HepG2 (cell line): ENCODE measurements around the gene POLR1C. TPM values are rescaled to one million over a fixed set of nuclear protein-coding genes. Genes with fewer than 3 reads are reported as not detected.

Source experiments
- ATAC-seq: fragments of 200-7000 bp; cut with Tn5 transposase; 3 replicates; pipeline ENCODE4 v1.9.1; 2020; ENCODE audit warnings: mild to moderate bottlenecking, moderate library complexity
- BruUV-seq: library from RNA; stranded (reverse); fragments of 400-500 nt; replicated peaks from 2 replicates; lab custom pipeline; 2021; lab: Mats Ljungman, UMichigan
- CTCF ChIA-PET: fragments of 300-600 bp; formaldehyde crosslinking; extraction: SDS; loops from one replicate; lab custom pipeline; 2021; ENCODE audit warnings: low total read pairs, inconsistent platforms, low intra/inter-chr PET ratio; lab: Yijun Ruan, JAX
- POLR2A ChIA-PET: fragments of 350-600 bp; sonication (Branson Sonifier 250); formaldehyde crosslinking; loops from one replicate; lab custom pipeline; 2020; ENCODE audit warnings: antibody characterized with exemption, inconsistent platforms; lab: Yijun Ruan, JAX
- DNase-seq: peaks from one replicate; pipeline ENCODE4 v3.0.0-alpha.2; 2015; ENCODE audit warnings: low spot score
- FAIRE-seq: peaks from 3 replicates; lab custom pipeline; 2011; peaks lifted over from hg19 to GRCh38; lab: Jason Lieb, UNC
- H2AFZ ChIP-seq: one replicate; pipeline ENCODE4 v1.6.1; 2011; ENCODE audit warnings: low read length, inconsistent platforms
- H3K27ac ChIP-seq: fragments of 300-600 bp; 3 replicates; pipeline ENCODE4 v1.8.0; 2011; ENCODE audit warnings: mixed run types, mild to moderate bottlenecking, mixed read lengths, low read length, inconsistent platforms; ENCODE audit not compliant: insufficient read depth; ENCODE audit errors: extremely low read length
- H3K27me3 ChIP-seq, 2 experiments: fragments of 200-600 bp in 1 of 2; 2 replicates in 1 of 2; 3 replicates in 1 of 2; pipeline versions ENCODE4 v1.6.0 to v1.8.0; 2011; ENCODE audit warnings: low read length in 2 of 2, mild to moderate bottlenecking in 2 of 2, moderate library complexity in 2 of 2, inconsistent platforms in 1 of 2; ENCODE audit not compliant: insufficient read depth in 2 of 2, control insufficient read depth in 1 of 2
- H3K36me3 ChIP-seq, 2 experiments: fragments of 200-600 bp in 1 of 2; replicated peaks in 1 of 2; 2 replicates in 1 of 2; 3 replicates in 1 of 2; pipeline versions ENCODE4 v1.5.1 to v1.8.0; 2011; ENCODE audit warnings: low read length in 2 of 2, inconsistent platforms in 1 of 2; ENCODE audit not compliant: insufficient read depth in 2 of 2, control insufficient read depth in 1 of 2
- H3K4me1 ChIP-seq: 2 replicates; pipeline ENCODE4 v1.5.1; 2012; ENCODE audit warnings: low read length, inconsistent platforms; ENCODE audit not compliant: insufficient read depth
- H3K4me2 ChIP-seq: 2 replicates; pipeline ENCODE4 v1.6.0; 2011; ENCODE audit warnings: low read depth, low read length, inconsistent platforms
- H3K4me3 ChIP-seq, 3 experiments: fragments of 200-600 bp in 1 of 3; sonication (generic), shearing (Covaris generic) in 1 of 3; replicated peaks in 1 of 3; 2 replicates each; pipeline ENCODE4 v1.5.1; 2011 to 2016; ENCODE audit warnings: low read length in 3 of 3, inconsistent platforms in 2 of 3, low read depth in 2 of 3, mild to moderate bottlenecking in 2 of 3, control low read depth in 1 of 3, mixed read lengths in 1 of 3; ENCODE audit not compliant: insufficient read depth in 1 of 3
- H3K79me2 ChIP-seq: one replicate; pipeline ENCODE4 v1.6.1; 2011; ENCODE audit warnings: low read length, inconsistent platforms; ENCODE audit not compliant: insufficient read depth
- H3K9ac ChIP-seq: 2 replicates; pipeline ENCODE4 v1.6.0; 2011; ENCODE audit warnings: mild to moderate bottlenecking, low read depth, low read length, inconsistent platforms; ENCODE audit not compliant: insufficient read depth
- H3K9me3 ChIP-seq: 2 replicates; pipeline ENCODE4 v1.5.1; 2012; ENCODE audit warnings: mild to moderate bottlenecking, low read length
- H4K20me1 ChIP-seq: 2 replicates; pipeline ENCODE4 v1.6.0; 2011; ENCODE audit warnings: inconsistent platforms, mild to moderate bottlenecking, low read length, moderate library complexity; ENCODE audit not compliant: insufficient read depth
- BORCS8-MEF2B ChIP-seq: sonication (generic); formaldehyde crosslinking; IDR thresholded peaks from 2 replicates; pipeline ENCODE4 v1.8.0; 2022; ENCODE audit warnings: mild to moderate bottlenecking, missing genetic modification reagents
- HMG20B ChIP-seq: conservative IDR thresholded peaks from 2 replicates; pipeline ENCODE4 v1.6.1; 2016; ENCODE audit warnings: missing genetic modification reagents, missing compliant biosample characterization
- KLF6 ChIP-seq: IDR thresholded peaks from 2 replicates; pipeline ENCODE4 v1.8.0; 2016; ENCODE audit warnings: missing biosample characterization, missing genetic modification reagents
- SNAPC2 ChIP-seq: sonication (generic); formaldehyde crosslinking; IDR thresholded peaks from 2 replicates; pipeline ENCODE4 v1.8.1; 2022; ENCODE audit warnings: mild to moderate bottlenecking, missing genetic modification reagents
- TBL1XR1 ChIP-seq: fragments of 150-350 bp; IDR thresholded peaks from 2 replicates; pipeline ENCODE4 v1.6.1; 2014; ENCODE audit warnings: borderline replicate concordance, low read length; ENCODE audit not compliant: partially characterized antibody
- TBX2 ChIP-seq: sonication (generic); formaldehyde crosslinking; IDR thresholded peaks from 2 replicates; pipeline ENCODE4 v1.5.0; 2020; ENCODE audit warnings: missing genetic modification reagents, mild to moderate bottlenecking, borderline replicate concordance
- THAP11 ChIP-seq: IDR thresholded peaks from 2 replicates; pipeline ENCODE4 v1.6.1; 2016; ENCODE audit warnings: missing biosample characterization, missing genetic modification reagents
- THYN1 ChIP-seq: sonication (generic); formaldehyde crosslinking; IDR thresholded peaks from 2 replicates; pipeline ENCODE4 v1.8.1; 2023; ENCODE audit warnings: low read depth, mild to moderate bottlenecking, moderate library complexity, missing genetic modification reagents, borderline replicate concordance
- ZBTB37 ChIP-seq: sonication (generic); formaldehyde crosslinking; IDR thresholded peaks from 2 replicates; pipeline ENCODE4 v1.4.0; 2020; ENCODE audit warnings: mild to moderate bottlenecking, missing genetic modification reagents
- ZBTB38 ChIP-seq: sonication (generic); formaldehyde crosslinking; IDR thresholded peaks from 2 replicates; pipeline ENCODE4 v1.5.1; 2020; ENCODE audit warnings: mild to moderate bottlenecking, missing genetic modification reagents
- ZNF451 ChIP-seq: sonication (generic); formaldehyde crosslinking; IDR thresholded peaks from 2 replicates; pipeline ENCODE4 v1.5.0; 2020; ENCODE audit warnings: mild to moderate bottlenecking, missing genetic modification reagents
- ZNF75D ChIP-seq: sonication (generic); formaldehyde crosslinking; IDR thresholded peaks from 2 replicates; pipeline ENCODE4 v1.8.1; 2023; ENCODE audit warnings: missing genetic modification reagents, mild to moderate bottlenecking, borderline replicate concordance
- ZNF777 ChIP-seq: sonication (generic); formaldehyde crosslinking; IDR thresholded peaks from 2 replicates; pipeline ENCODE4 v1.4.0; 2020; ENCODE audit warnings: missing genetic modification reagents
- ZSCAN5A ChIP-seq: sonication (generic); formaldehyde crosslinking; IDR thresholded peaks from 2 replicates; pipeline ENCODE4 v1.8.0; 2022; ENCODE audit warnings: mild to moderate bottlenecking, missing genetic modification reagents, borderline replicate concordance
- WGBS: methylation state at CpG from one replicate; pipeline ENCODE4 v1.1.6; 2017; ENCODE audit warnings: low lambda C conversion rate; 5-methylcytosine and 5-hydroxymethylcytosine counted together
- in situ Hi-C: cut with HindIII; loops from 2 replicates; pipeline ENCODE4 v1.10.0; 2017; ENCODE audit warnings: low pct_unique_long_range_greater_than_20kb; ENCODE audit not compliant: extremely low pct_ligation_motif_present
- intact Hi-C: fragments of 100-400 bp; cut with micrococcal nuclease; formaldehyde crosslinking; loops from one replicate; pipeline ENCODE4 v1.10.0; 2022; ENCODE audit not compliant: unreplicated experiment
- polyA plus RNA-seq, 8 experiments: library from polyadenylated mRNA; depleted of rRNA in 3 of 8; stranded (reverse) in 7 of 8; unstranded in 1 of 8; fragments of >200 nt; fragmentation: Illumina TruSeq in 4 of 8; extraction: Trizol in 4 of 8; gene quantifications; 2 replicates each; pipeline versions ENCODE4 v1.2.1 to v1.2.3, GENCODE V29; 2011 to 2016; ENCODE audit warnings: low read depth in 4 of 8, missing spikeins in 1 of 8, mixed read lengths in 1 of 8; ENCODE audit not compliant: insufficient read depth in 1 of 8
- total RNA-seq, 5 experiments: library from RNA; depleted of rRNA; stranded (reverse); fragments of >200 nt; fragmentation: Illumina TruSeq; extraction: Trizol; gene quantifications; 2 replicates each; pipeline ENCODE4 v1.2.3, GENCODE V29; 2016; ENCODE audit warnings: low read depth in 1 of 5
- TF ChIP-seq, protein P1 (sequence below): sonication (generic); formaldehyde crosslinking; IDR thresholded peaks from 2 replicates; pipeline ENCODE4 v1.9.0; 2021; ENCODE audit warnings: missing genetic modification reagents, borderline replicate concordance

Gene POLR1C
- total and polyA plus RNA-seq, 2 of the 13 experiments (the other 11 are each of a cell fraction or from before 2014, with no cell fraction given) = 62.6 to 72.2 TPM

GRCh38 chr6:43497689-43498088, 19.2 kb upstream of the POLR1C start:
- peaks cover 34 to 49% of the 10 kb centered on the region in 2 experiments for H3K36me3 ChIP-seq

More at GRCh38 chr6:43497689-43498088, 19.2 kb upstream of the POLR1C start:
- intact Hi-C loops (loop anchor here (5.0 to 10.0 kb wide), 2 partner anchors 63 to 130 kb away; partner anchors contain the start of gene ZNF318), in situ Hi-C loops (loop anchor here (5.0 kb wide), 1 partner anchor 235 kb away; no protein-coding TSS in a partner anchor)
- H3K27me3 ChIP-seq = no peaks in the 10 kb centered on the region
- no peak overlapping the region for H3K4me2 ChIP-seq
- CTCF ChIA-PET = interaction anchor here (3.5 kb wide), 1 partner anchor 43 kb away, joined by 53 read pairs; the partner anchor contains the start of gene DLK2
- no peak overlapping the region for H3K27ac ChIP-seq
- no peaks in the 10 kb centered on the region for H4K20me1 ChIP-seq
- FAIRE-seq = no peak
- no TSS peak for BruUV-seq
- DNase-seq = no peak
- no peak overlapping the region for H3K9ac ChIP-seq
- no peak overlapping the region for H2AFZ ChIP-seq
- H3K4me3 ChIP-seq = no peak overlapping the region
- ATAC-seq = no peak
- peaks cover 22% of the 10 kb centered on the region for H3K4me1 ChIP-seq
- peaks cover 21% of the 10 kb centered on the region for H3K79me2 ChIP-seq
- H3K9me3 ChIP-seq = no peaks in the 10 kb centered on the region
- POLR2A ChIA-PET = no interaction called here
- TF ChIP-seq TBX2 (CRISPR knock-in tag) (0 out of 2 replicates have a peak, but pooled peaks have one; percentile 13), ZNF451 (no peak), THYN1 (CRISPR knock-in tag) (no peak), ZSCAN5A (CRISPR knock-in tag) (no peak), ZNF75D (CRISPR knock-in tag) (no peak), HMG20B (no peak), TBL1XR1 (no peak), SNAPC2 (no peak), THAP11 (CRISPR knock-in tag) (no peak), ZBTB38 (CRISPR knock-in tag) (0 out of 2 replicates have a peak, but pooled peaks have one; percentile 33), ZBTB37 (CRISPR knock-in tag) (no peak), KLF6 (CRISPR knock-in tag) (no peak), ZNF777 (CRISPR knock-in tag) (no peak), BORCS8-MEF2B (CRISPR knock-in tag) (no peak)
- TF ChIP-seq, protein P1, sequence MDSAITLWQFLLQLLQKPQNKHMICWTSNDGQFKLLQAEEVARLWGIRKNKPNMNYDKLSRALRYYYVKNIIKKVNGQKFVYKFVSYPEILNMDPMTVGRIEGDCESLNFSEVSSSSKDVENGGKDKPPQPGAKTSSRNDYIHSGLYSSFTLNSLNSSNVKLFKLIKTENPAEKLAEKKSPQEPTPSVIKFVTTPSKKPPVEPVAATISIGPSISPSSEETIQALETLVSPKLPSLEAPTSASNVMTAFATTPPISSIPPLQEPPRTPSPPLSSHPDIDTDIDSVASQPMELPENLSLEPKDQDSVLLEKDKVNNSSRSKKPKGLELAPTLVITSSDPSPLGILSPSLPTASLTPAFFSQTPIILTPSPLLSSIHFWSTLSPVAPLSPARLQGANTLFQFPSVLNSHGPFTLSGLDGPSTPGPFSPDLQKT (CRISPR knock-in tag) = no peak
- 97% methylated on average over 12 of the region's 12 CpGs for WGBS
